Gastrocnemius medialis (tissue), 4 donors: ENCODE results near the gene NRG3.

ENCODE experiments used
- POLR2A ChIP-seq, 2 donors: fragments of 450-650 bp; IDR thresholded peaks; one replicate each; pipeline ENCODE4 v1.6.1; 2017; ENCODE audit warnings: antibody characterized with exemption in 2 of 2, mild to moderate bottlenecking in 2 of 2, moderate library complexity in 2 of 2
- TF ChIP-seq, protein P1 (sequence below), 5 experiments: fragments of 450-650 bp in 3 of 5; fragments of 200-600 bp in 2 of 5; sonication (generic) in 2 of 5; IDR thresholded peaks in 4 of 5; conservative IDR thresholded peaks in 1 of 5; 1 replicate in 4 of 5; 2 replicates in 1 of 5; pipeline ENCODE4 v1.5.1; 2016 to 2019; ENCODE audit warnings: antibody characterized with exemption in 5 of 5, mild to moderate bottlenecking in 3 of 5, moderate library complexity in 3 of 5

DNA sequence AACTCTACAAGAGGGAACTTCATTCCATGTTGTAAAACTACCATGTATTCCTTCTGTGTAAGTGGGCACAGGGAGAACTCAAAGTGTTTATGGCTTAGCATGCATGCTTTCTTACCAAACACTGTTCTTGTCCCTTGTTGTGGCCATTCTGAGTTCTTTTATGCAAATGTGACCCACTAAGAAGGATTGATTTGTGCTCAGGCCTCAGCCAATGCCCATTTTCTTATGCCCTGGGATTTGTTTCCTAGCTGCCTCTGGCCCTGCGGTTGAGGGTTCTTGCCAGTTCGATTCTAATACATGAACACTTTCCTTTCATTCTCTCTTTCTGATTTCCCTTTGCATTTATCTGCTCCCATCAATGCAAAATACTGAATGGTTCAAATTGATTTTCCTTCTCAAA is 316.7 kb downstream of the NRG3 start:
- TF ChIP-seq, protein P1, sequence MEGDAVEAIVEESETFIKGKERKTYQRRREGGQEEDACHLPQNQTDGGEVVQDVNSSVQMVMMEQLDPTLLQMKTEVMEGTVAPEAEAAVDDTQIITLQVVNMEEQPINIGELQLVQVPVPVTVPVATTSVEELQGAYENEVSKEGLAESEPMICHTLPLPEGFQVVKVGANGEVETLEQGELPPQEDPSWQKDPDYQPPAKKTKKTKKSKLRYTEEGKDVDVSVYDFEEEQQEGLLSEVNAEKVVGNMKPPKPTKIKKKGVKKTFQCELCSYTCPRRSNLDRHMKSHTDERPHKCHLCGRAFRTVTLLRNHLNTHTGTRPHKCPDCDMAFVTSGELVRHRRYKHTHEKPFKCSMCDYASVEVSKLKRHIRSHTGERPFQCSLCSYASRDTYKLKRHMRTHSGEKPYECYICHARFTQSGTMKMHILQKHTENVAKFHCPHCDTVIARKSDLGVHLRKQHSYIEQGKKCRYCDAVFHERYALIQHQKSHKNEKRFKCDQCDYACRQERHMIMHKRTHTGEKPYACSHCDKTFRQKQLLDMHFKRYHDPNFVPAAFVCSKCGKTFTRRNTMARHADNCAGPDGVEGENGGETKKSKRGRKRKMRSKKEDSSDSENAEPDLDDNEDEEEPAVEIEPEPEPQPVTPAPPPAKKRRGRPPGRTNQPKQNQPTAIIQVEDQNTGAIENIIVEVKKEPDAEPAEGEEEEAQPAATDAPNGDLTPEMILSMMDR (IDR thresholded peaks at IDR 0.05 in 4 of 5, conservative IDR thresholded peaks at IDR 0.05 in 1 of 5): no peak
- TF ChIP-seq POLR2A (IDR thresholded peaks at IDR 0.05): no peak
